Mononuclear cell (primary cell): ENCODE results near the gene CTSE. TPM values are rescaled to one million over a fixed set of nuclear protein-coding genes. Genes with fewer than 3 reads are reported as not detected.

ENCODE experiments used
- H3K27me3 ChIP-seq: 2 replicates; pipeline ENCODE4 v1.6.0; 2011; ENCODE audit warnings: low read length, control low read depth; ENCODE audit not compliant: insufficient read depth
- H3K4me1 ChIP-seq: 2 replicates; pipeline ENCODE4 v1.5.1; 2011; ENCODE audit warnings: mild to moderate bottlenecking, low read length, control low read depth; ENCODE audit not compliant: insufficient read depth
- H3K4me3 ChIP-seq: 2 replicates; pipeline ENCODE4 v1.5.1; 2011; ENCODE audit warnings: mild to moderate bottlenecking, low read length, moderate library complexity
- H3K9me3 ChIP-seq: 2 replicates; pipeline ENCODE4 v1.5.1; 2011; ENCODE audit warnings: low read depth, mild to moderate bottlenecking, control low read depth, low read length
- total RNA-seq: library from RNA; depleted of rRNA; stranded (reverse); fragments of >200 nt; gene quantifications from one replicate; pipeline ENCODE4 v1.2.3, GENCODE V29; 2012

CTSE gene
- total RNA-seq, 1 donor: not detected

- Histone ChIP-seq H3K27me3 (no peaks in the 10 kb centered on the region), H3K9me3 (no peaks in the 10 kb centered on the region), H3K4me3 (no peak overlapping the region), H3K4me1 (peaks cover 25% of the 10 kb centered on the region)
Measured at GRCh38 chr1:206013026-206013795, 10.5 kb downstream of the CTSE start.

- no peak overlapping the region for H3K4me3 ChIP-seq
- H3K9me3 ChIP-seq: no peaks in the 10 kb centered on the region
- H3K4me1 ChIP-seq: peaks cover 25% of the 10 kb centered on the region
- H3K27me3 ChIP-seq: no peaks in the 10 kb centered on the region
Measured at GRCh38 chr1:206012086-206012859, 11.4 kb downstream of the CTSE start.

GRCh38 chr1:206011057-206011456 lies 12.6 kb downstream of the CTSE start:
- Histone ChIP-seq H3K27me3 (no peaks in the 10 kb centered on the region), H3K4me1 (peaks cover 33% of the 10 kb centered on the region), H3K9me3 (no peaks in the 10 kb centered on the region), H3K4me3 (no peak overlapping the region)

- Histone ChIP-seq H3K4me1 (peaks cover 43% of the 10 kb centered on the region), H3K27me3 (no peaks in the 10 kb centered on the region), H3K4me3 (no peak overlapping the region), H3K9me3 (no peaks in the 10 kb centered on the region)
Measured at GRCh38 chr1:206010060-206010459, 13.6 kb downstream of the CTSE start.

GRCh38 chr1:206006946-206007345 lies 16.7 kb downstream of the CTSE start:
- no peaks in the 10 kb centered on the region for H3K27me3 ChIP-seq
- H3K4me3 ChIP-seq: no peak overlapping the region
- H3K9me3 ChIP-seq: no peaks in the 10 kb centered on the region
- H3K4me1 ChIP-seq: peaks cover 49% of the 10 kb centered on the region

- H3K27me3 ChIP-seq: no peaks in the 10 kb centered on the region
- H3K9me3 ChIP-seq: no peaks in the 10 kb centered on the region
- peaks cover 49% of the 10 kb centered on the region for H3K4me1 ChIP-seq
- H3K4me3 ChIP-seq: no peak overlapping the region
Measured at GRCh38 chr1:206005778-206006180, 17.9 kb downstream of the CTSE start.

GRCh38 chr1:206005234-206005633 lies 18.5 kb downstream of the CTSE start:
- no peaks in the 10 kb centered on the region for H3K27me3 ChIP-seq
- peaks cover 54% of the 10 kb centered on the region for H3K4me1 ChIP-seq
- H3K9me3 ChIP-seq: no peaks in the 10 kb centered on the region
- H3K4me3 ChIP-seq: no peak overlapping the region

GRCh38 chr1:206004826-206005225 lies 18.9 kb downstream of the CTSE start:
- Histone ChIP-seq H3K27me3 (no peaks in the 10 kb centered on the region), H3K9me3 (no peaks in the 10 kb centered on the region), H3K4me1 (peaks cover 54% of the 10 kb centered on the region)

GRCh38 chr1:206003854-206004800 lies 19.6 kb downstream of the CTSE start:
- Histone ChIP-seq H3K4me3 (no peak overlapping the region), H3K9me3 (no peaks in the 10 kb centered on the region), H3K4me1 (peaks cover 54% of the 10 kb centered on the region)

More at GRCh38 chr1:206004826-206005225, 18.9 kb downstream of the CTSE start:
- H3K4me3 ChIP-seq: no peak overlapping the region

GRCh38 chr1:206002871-206003801 lies 20.6 kb downstream of the CTSE start, which contains the start of gene RAB7B:
Gene RAB7B, minus strand, starts transcription at chr1:206003395. Its CDS starts 9,260 bp downstream, at chr1:205994135.
- Histone ChIP-seq H3K9me3 (no peaks in the 10 kb centered on the region), H3K4me3 (no peak within 1 kb of the TSS), H3K27me3 (no peaks in the 10 kb centered on the region), H3K4me1 (peaks cover 54% of the 10 kb centered on the region)

More at GRCh38 chr1:206003854-206004800, 19.6 kb downstream of the CTSE start:
- no peaks in the 10 kb centered on the region for H3K27me3 ChIP-seq

- H3K27me3 ChIP-seq: no peaks in the 10 kb centered on the region
- no peak overlapping the region for H3K4me3 ChIP-seq
- H3K4me1 ChIP-seq: peaks cover 54% of the 10 kb centered on the region
- H3K9me3 ChIP-seq: no peaks in the 10 kb centered on the region
Measured at GRCh38 chr1:206002160-206002559, 21.5 kb downstream of the CTSE start.

GRCh38 chr1:206001476-206001888 lies 22.2 kb downstream of the CTSE start:
- no peaks in the 10 kb centered on the region for H3K27me3 ChIP-seq
- no peak overlapping the region for H3K4me3 ChIP-seq
- no peaks in the 10 kb centered on the region for H3K9me3 ChIP-seq
- H3K4me1 ChIP-seq: peaks cover 51% of the 10 kb centered on the region

GRCh38 chr1:206000641-206001339 lies 22.9 kb downstream of the CTSE start:
- Histone ChIP-seq H3K27me3 (no peaks in the 10 kb centered on the region), H3K4me3 (no peak overlapping the region), H3K9me3 (no peaks in the 10 kb centered on the region), H3K4me1 (peaks cover 44% of the 10 kb centered on the region)
